ENCODE data around the gene IL6ST.

Gene IL6ST

DNA sequence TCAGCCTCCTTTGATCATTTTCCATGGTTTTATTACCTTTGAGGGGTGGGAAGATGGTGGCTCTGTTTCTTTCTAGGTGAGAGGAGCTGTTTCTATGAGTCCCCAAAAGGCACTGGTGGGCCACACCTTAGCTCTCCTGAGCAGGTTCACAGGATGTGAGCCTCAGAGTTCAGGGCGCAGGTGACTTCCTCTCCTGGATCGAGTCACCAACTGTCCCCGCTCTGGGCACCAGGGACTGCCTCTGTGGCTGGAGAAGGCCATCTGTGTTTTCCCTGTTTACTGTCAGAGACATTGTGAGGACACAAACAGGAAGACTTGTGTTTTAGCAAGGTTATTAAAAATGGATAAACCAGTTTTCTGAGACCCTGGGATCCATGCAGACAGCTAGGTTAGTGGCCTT lies 75.1 kb downstream of the IL6ST start:
- no peak for DNase-seq (ENCODE audit: low spot score)

DNA sequence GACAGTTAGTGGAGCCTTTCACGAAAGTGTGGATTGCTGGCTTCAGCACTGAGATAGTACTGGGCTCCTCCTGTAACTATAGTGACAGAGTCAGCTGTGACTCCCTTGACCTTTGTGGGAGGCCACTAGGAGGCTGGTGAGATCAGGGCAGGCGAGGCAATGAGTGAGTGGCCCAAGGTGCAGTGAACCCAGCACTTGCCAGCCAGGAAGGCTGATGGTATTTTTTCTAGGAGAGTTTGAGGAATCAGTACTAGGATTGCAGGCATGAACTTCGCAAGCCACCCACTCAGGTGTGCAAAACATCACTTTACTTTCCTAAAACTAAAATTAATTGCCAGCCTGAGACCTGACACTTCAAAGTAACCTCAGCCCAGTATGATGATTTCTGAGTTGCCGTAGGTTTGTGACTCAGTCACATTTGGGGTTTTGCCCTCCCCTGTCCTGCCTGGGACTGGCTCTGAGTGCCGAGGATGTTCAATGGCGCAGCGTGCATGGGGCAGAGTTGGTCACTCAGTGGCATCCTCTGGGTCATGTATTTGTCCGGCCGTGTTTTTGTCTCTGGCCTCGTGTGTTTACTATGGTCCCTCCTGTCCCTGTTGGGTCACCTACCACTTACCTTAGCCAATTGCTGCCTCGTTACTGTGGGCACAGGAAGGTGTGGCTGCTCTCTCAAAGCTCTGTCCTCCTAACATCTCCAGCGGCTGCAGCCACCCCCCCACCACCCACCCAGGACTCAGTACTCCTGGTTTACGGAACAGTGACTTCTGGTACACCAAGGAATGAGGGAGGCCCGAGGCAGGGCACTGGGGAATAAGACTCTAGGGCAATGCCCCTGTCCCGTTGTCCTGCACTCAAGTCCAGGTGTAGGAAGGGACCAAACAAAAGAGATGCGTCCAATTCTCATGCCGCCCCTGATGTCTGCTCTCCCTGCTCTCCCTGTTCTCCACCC lies 76.4 kb downstream of the IL6ST start:
- DNase-seq (ENCODE audit: low spot score), result no peak

DNA sequence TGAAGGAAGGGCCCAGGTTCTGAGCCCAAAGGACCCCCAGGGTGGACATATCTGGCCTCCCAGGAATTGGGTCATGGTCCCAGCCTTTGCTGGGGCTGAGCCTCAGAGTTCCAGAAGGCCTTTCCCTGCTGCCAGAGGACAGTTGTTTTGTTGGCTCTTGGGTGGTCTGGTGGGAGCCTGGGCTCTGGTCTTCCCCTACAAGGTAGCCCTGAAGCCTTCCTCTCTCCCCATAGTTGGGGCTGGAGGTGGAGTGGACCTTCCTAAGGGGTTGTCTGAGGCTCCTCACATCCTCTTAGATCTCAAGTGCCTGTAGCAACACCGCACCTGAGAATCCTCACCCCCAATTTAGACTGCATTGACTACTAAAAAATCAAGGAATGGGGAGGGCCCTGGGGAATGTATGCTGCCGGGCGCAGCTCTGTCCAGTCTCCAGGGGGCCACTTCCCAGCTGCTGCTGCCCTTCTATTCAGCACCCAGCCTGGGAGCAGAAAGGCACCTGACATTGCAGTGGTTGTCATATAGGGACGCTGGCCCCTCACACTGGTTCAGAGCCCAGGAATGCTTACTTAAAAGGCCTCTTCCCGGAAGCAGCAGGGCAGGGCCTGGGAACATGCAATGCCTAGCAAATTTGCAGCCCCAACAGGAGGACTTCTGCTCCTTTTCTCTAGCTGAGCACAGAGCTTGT lies 77.2 kb downstream of the IL6ST start:
- DNase-seq (ENCODE audit: low spot score), result no peak

DNA sequence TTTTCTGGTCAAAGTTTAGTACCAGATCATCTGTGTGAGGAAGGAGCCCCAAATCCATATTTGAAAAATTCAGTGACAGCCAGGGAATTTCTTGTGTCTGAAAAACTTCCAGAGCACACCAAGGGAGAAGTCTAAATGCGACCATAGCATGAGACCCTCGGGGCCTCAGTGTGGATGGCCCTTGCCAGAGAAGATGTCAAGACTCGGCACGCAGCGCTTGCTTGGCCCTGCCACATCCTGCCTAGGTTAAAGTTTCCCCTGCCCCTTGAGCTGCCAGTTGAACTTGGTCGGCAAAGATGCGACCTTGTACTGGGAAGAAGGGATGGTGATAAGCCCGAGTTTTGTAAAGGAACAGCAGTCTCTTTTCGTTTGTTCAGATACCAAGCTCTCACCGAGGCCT lies 77.8 kb downstream of the IL6ST start:
- DNase-seq (ENCODE audit: low spot score), result no peak

DNA sequence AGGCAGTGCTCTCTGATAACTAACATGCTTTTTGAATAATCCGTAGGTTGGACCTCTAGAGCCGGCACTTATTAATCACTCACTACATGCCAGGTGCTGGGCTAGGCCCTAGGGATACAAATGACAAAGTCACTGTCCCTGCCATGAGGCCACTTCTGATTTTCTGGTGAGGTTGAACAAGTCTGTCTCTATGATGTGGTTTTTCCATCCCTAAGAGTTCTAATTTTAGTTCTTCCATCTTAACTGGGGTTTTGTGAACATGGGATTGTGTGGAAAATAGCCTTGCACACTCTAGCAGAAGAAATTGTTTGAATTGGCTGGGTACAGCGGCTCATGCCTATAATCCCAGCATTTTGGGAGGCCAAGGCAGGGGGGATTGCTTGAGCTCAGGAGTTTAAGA lies 79.0 kb downstream of the IL6ST start:
- DNase-seq (ENCODE audit: low spot score), result no peak

DNA sequence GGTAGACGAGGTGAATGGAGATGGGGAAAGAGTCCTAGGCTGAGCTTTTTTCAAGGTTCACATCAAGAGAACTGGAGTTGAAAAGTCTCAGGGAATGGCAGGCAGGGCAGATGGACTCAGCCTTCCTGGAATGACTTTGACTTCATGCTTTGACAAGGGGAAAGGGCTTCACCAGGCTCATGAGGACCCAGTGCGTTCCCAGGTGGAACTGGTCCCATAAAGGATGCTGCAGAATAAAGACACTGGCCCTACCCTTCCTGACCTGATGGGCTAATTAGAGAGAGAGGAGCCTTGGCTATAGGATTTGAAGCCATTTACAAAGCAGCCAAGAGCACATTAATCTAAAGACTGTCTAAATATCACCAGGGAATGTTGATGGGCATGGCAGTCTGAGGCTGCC lies 79.8 kb downstream of the IL6ST start:
- no peak for DNase-seq (ENCODE audit: low spot score)

DNA sequence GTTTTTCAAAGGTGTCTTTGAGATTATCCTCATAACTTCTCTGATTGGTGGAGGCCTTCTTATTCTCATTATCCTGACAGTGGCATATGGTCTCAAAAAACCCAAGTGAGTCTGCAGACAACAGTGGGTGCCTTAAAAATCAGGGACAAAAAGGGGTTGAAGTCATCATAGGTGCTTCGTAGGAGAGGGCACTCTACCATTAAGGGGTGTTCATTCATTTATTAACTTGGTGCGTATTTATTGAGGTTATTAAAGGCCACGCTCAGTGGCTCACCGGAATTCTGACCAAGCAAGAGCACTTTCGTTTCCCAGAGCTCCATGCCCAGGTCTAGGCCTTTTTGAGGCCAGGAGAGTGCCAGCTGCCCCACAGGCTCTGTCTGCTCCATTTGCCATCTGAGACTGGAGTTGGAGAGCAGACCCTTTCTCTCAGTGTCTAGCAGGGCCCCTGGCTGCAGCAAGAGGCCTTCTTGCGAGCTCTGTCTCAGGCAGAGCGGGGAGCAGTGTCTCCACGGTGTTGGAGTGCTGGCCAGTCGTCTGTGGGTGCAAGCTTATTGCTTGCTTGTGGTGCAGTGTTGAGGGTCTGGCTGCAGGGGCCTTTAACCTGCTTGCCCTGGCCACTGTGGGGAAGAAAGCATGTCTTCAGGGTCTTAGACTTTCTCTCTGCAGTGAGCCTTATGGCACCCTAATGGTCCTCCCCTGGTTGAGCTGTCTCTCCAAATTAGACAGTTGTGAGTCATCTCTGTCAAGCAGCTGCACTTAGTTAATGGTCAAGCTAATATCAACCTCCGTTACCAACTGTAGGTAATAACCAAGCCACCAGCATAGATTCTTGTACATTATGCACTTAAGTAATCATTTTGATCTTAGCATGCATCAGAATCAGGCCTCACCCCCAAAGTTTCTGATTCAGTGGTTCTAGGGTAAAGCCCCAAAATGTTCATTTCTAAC lies 81.0 kb downstream of the IL6ST start:
- no peak for DNase-seq (ENCODE audit: low spot score)

DNA sequence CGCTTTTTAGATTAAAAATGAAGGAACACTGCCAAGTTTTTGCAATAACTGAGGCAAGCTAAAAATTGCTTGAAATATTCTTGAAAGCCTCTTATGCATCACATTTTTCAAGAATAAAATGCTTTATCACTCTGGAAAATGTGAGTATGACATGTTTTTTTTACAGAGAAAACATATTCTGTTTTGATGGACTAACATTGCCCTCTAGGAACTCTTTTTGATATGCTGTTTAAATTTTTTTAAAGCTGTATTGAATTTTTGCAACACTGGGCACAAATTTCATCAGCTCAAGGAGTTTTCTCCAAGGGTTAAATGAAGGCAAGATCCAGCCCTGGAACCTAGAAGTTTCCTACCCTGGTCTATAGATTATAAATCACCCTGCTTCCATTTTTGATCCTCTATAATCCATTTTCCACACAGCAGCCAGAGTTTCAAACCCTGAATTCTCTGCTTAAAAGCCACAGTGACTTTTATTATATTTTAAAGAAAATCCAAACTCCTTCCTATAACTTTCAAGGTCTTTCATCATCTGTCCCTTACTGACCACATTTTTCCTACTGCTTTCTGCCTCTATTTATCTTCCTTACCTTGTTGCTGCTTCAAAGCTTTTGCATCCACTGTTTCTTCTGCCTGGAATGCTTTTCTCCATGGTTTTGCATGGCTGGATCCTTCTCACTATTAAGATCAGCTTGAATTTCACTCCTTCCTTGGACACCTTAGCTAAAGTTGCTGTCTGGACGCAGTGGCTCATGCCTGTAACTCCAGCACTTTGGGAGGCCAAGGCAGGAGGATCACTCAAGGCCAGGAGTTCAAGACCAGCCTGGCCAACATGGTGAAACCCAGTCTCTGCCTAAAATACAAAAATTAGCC lies 82.7 kb downstream of the IL6ST start:
- no peak for DNase-seq (ENCODE audit: low spot score)

DNA sequence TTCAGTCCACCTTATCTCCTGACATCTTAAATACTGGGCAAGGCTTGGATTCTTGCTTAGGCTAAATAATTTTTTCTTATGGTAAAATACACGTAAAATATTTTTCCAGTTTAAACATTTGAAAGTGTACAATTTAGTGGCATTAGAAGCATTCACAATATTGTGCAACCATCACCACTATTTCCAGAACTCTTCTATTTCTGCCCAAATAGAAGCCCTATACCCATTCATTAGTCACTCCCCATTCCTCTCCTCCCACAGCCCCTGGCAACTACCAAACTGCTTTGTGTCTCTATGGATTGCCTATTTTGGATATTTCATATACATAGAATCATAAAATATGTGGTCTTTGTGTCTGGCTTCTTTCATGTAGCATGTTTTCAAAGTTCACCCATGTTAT lies 86.0 kb downstream of the IL6ST start:
- no peak for DNase-seq (ENCODE audit: low spot score)

DNA sequence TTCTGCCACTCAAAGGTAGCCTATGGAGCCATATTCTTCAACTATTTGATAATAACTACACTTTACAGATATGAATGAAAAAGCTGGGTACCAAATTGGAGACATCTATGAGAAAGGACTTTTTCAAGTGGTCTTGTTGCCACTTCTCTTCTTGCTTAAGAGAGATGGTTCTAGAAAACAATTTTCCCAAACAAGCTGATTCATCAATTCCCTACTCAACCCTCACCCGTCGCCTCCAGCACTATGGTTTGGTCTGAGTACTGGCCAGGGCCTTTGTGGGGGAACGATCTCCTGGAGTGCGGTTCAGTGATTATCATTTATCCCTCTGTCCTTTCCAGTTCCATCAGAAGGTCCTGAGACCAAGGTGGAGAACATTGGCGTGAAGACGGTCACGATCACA lies 86.8 kb downstream of the IL6ST start:
- no peak for DNase-seq (ENCODE audit: low spot score)

DNA sequence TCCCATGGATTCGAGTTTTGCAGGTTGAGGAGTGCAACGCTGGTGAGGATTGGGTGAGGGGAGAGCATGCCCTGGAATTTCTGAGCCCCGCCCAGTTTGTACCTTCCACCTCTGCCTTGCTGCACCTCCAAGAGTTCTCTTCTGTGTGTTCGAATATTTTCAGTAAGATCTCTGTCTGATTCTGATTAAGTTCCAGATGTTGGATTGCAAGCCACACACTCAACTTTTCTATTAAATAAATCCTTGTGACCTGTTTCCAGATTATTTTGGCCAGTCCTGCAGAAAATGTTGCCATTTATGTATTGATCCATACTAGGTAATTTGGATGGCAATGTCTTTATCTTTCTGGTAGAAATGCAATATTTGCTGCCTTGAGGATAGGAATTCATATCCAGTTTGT lies 89.5 kb downstream of the IL6ST start:
- no peak for DNase-seq (ENCODE audit: low spot score)

DNA sequence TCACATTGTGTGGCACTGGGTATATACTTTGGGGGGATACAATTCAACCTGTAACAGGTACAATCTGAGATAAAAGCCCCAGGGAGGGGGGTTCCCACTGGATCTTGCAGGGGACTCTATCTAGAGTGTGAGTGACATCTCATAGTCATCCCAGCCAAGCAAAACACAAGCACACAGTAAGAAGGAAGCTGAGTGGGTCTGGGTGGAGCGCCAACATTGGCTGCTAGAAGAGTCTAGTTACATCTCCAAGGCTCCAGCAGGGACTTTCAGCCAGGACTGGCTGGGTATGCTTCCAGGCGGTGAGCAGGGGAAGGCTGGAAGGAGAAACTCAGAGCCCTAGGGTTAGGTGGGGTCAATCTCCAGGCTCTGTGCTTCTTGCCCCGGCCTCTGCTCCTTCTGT lies 90.6 kb downstream of the IL6ST start:
- DNase-seq (ENCODE audit: low spot score), result no peak

DNA sequence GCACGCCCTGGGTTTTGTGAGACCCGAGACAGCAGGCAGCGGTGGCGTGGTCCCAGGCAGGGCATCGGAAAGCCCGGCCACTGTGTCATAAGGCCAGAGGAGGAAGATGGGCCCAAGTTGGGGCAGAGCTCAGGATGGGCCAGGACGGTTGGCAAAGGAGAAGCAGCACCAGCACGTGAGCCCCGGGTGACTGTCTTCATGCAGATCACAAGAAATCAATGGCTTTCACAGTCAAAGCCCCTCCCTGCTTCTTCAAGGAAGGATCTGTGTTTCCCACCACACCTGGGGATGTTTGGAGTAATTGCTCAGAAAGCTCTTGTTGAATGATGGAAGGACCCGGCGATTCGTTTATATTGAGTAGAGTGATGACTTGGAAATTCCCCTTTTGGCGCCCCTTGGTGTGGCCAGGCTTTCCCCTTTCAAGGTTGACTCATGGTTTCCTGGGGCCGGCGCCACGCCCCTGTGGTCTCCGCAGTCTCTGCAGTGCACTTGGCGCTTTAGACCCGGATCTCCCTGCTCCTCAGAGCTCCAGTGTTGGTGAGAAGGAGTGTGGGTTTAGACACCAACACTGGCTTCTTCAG lies 91.6 kb downstream of the IL6ST start:
- DNase-seq (ENCODE audit: low spot score), result no peak

DNA sequence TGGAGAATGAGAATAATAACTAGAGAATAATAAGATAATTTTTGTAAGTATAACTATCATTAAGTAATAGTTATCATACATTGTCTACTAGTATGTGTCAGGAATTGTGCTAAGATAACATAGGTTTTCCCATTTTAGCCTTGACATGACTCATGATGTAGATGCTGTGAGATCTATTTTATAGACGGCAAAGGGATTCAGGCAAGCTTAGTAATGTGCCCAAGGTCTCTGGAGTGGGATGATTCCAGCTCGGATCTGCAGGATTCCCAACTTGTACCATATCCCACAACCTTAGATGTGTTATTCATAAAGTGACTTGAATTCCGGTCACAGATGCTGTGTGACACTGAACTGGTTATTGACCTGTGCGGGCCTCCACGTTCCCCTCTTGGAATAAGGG lies 92.1 kb downstream of the IL6ST start:
- DNase-seq (ENCODE audit: low spot score), result no peak

DNA sequence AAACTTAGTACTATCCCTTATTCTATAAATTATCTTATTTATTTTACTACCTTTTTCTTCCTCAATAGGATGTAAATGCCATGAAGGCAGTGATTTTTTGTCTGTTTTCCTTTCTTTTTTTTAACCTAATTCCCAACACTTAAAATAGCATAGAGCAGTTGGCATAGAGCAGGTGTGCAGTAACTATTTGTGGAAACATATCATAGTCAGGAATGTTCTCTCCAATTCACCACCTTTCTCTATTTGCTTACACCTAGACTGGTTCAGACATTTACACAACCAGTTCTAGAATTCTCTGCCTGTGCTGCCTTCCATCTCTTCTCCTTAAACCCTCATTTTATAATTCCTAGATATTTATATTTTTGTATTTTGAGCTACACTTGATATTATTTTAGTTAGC lies 94.0 kb downstream of the IL6ST start:
- DNase-seq (ENCODE audit: low spot score), result no peak

DNA sequence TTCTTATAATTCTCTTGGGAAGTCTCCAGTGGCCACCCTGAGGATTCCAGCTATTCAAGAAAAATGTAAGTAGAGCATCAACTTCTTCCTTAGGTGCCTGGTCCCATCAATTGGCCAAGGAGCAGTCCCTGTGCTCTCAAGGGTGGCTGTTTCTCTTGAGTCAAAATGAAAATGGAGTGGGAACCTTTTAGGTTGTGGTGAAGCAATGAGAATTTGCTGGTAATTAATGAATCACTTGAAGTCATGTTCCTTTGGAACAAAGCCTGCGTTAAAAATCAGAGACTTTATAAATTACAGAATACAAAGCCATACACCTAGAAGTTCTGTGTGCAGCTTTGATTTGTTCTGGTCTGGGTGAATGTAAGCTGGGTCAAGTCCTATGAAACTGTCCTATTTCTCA lies 94.7 kb downstream of the IL6ST start:
- DNase-seq (ENCODE audit: low spot score), result no peak

DNA sequence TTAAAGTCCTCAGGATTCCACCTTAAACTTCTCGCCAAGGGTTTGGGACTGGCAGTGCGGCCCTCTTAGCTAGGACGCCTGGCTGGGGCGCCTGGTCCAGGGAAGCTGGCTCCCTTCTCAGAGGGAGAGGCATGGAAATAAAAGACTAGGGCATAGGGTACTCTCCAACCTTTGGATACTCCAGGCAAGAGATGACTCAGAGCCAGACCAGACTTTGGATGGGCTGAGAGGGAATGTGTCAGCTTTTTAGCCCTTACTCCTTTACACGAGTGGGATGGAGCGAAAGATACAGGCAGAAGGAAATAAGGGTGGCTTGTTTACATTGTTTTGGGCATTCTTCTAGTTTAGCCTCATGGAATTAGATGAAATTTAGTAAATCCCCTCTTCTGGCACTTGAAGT lies 95.4 kb downstream of the IL6ST start:
- no peak for DNase-seq (ENCODE audit: low spot score)

DNA sequence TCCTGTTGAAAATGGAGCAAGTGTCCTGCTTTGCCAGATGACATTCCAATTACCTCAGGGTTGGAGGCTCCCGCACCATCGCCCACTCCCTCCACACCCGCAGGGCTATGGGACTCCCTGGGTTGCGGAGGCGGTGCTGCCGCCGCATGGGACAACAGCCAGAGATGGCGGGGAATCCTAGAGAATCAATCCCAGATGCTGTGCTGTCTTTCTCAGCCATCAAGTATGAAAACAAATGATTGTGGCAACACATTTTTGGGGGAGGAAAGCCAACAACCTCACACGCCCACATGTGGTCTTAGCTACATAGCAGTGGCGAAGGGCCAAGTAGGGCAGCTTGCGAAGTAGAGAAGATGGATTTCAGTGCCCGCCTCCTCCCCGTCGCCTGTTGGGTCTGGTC lies 96.9 kb downstream of the IL6ST start:
- DNase-seq (ENCODE audit: low spot score), result no peak

DNA sequence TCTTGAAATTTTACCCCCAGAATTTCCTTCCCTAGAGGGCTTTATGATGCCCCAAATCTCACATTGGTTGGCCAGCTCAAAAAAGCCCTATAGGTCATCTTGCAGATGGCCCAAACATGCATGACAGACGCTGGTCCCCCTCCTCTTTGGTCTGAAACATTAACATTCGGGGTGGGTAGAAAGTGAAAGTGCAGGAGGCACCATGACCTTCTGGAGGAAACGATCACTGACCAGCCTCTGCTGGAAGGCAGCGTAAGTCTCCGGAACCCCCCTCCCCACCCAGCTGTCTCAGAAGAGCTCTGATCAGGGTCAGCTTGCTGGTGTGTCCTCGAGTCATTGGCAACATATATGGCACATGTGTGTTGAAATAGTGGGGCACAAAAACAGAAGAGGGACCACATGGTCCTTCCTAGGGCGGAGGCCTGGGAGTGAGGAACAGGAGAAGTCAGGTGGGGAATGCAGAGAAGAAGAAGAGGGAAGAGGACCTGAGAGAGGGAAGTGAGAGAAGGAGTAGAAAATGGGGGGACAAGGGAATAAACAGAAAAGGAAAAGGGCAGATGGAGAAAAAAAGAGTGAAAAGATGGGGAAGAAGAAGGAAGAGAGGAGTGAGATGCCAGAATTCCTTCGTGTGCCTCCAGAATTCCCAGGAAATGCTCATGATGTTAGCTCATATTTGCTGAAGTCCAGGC lies 97.4 kb downstream of the IL6ST start:
- DNase-seq (ENCODE audit: low spot score), result no peak

DNA sequence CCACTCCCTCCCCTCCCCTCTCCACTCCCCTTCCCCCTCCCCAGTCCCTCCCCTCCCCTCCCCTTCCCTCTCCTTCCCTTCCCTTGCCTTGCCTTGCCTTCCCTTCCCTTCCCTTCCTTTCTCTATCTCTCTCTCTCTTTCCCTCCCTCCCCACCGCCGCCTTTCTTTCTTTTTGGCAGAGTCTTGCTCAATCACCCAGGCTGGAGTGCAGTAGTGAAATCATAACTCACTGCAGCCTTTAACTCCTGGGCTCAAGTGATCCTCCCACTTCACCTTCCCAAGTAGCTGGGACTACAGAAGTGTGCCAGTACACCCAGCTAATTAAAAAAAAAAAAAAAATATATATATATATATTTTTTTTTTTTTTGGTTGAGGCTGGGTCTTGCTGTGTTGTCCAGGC lies 98.1 kb downstream of the IL6ST start:
- DNase-seq (ENCODE audit: low spot score), result no peak

DNA sequence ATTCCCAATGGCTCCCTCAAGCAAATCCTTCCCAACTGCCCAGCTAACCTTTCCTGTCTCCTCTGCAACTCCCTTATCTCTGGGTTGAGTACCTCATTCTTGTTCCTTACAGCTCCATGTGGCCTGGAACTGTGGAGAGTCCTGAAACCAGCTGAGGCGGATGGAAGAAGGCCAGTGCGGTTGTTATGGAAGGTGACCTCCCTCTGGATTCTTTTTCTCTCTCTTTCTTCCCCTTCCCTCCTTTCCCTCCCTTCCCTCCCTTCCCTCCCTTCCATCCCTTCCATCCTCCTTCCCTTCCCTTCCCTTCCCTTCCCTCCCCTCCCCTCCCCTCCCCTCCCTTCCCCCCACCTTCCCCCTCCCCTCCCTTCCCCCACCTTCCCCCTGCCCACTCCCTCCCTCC lies 98.5 kb downstream of the IL6ST start:
- DNase-seq (ENCODE audit: low spot score), result no peak

All from hematopoietic multipotent progenitor cell treated with erythropoietin and hydrocortisone succinate and interleukin-3 and kit ligand, for 17 days (in vitro differentiated cells).